ENCODE data around the gene MYOM3. TPM values are rescaled to one million over a fixed set of nuclear protein-coding genes. Genes with fewer than 3 reads are reported as not detected.
A peak's percentile ranks its signal among the peaks of the same experiment; 100 is the strongest.

MYOM3 gene
- total and polyA plus RNA-seq, 8 donors, result 0.06 to 0.52 (median 0.27) TPM; not detected in 1

- no peak overlapping the region for H3K27ac ChIP-seq
- no peaks in the 10 kb centered on the region for H3K4me1 ChIP-seq
- H3K9me3 ChIP-seq, result no peaks in the 10 kb centered on the region
- peaks cover 0 to 9% of the 10 kb centered on the region in 2 donors for H3K36me3 ChIP-seq
- peaks cover 4 to 18% of the 10 kb centered on the region in 2 donors for H3K27me3 ChIP-seq
- no peak overlapping the region for H3K4me3 ChIP-seq
- DNase-seq (no peak), ATAC-seq (no peak)
- no peak for TF ChIP-seq CTCF (IDR thresholded peaks at IDR 0.05)
- intact Hi-C loops (cut with DNase I), result no loop called here
These were observed 44.8 kb upstream of the MYOM3 start for GRCh38 chr1:24156542-24157260.

- intact Hi-C loops (cut with DNase I), result no loop called here
- no peak for TF ChIP-seq CTCF (IDR thresholded peaks at IDR 0.05)
- no peak for DNase-seq
- Histone ChIP-seq H3K9me3 (no peaks in the 10 kb centered on the region), H3K36me3 (peaks cover 0 to 9% of the 10 kb centered on the region in 2 donors), H3K27ac (no peak overlapping the region), H3K4me3 (no peak overlapping the region), H3K4me1 (peaks cover 0 to 11% of the 10 kb centered on the region in 2 donors), H3K27me3 (peaks cover 5 to 34% of the 10 kb centered on the region in 2 donors)
- peak; percentile 19 for ATAC-seq
These were observed 43.3 kb upstream of the MYOM3 start for GRCh38 chr1:24155011-24155782.

- Histone ChIP-seq H3K36me3 (peaks cover 0 to 9% of the 10 kb centered on the region in 2 donors), H3K9me3 (no peaks in the 10 kb centered on the region), H3K27me3 (peaks cover 5 to 43% of the 10 kb centered on the region in 2 donors), H3K4me3 (no peak overlapping the region), H3K4me1 (peaks cover 5 to 18% of the 10 kb centered on the region in 2 donors), H3K27ac (no peak overlapping the region)
- ATAC-seq (no peak), DNase-seq (no peak)
- TF ChIP-seq CTCF (IDR thresholded peaks at IDR 0.05), result no peak
- intact Hi-C loops (cut with DNase I), result no loop called here
These were observed 42.3 kb upstream of the MYOM3 start for GRCh38 chr1:24154215-24154614.

GRCh38 chr1:24152631-24153494 is 40.9 kb upstream of the MYOM3 start:
- ATAC-seq (no peak), DNase-seq (no peak)
- Histone ChIP-seq H3K4me3 (no peak overlapping the region), H3K4me1 (peaks cover 5 to 18% of the 10 kb centered on the region in 2 donors), H3K36me3 (peaks cover 0 to 9% of the 10 kb centered on the region in 2 donors), H3K9me3 (no peaks in the 10 kb centered on the region), H3K27me3 (peaks cover 5 to 50% of the 10 kb centered on the region in 2 donors), H3K27ac (no peak overlapping the region)
- no peak for TF ChIP-seq CTCF (IDR thresholded peaks at IDR 0.05)
- intact Hi-C loops (cut with DNase I), result no loop called here
